ENCODE data around the gene BNIP3.
"Not testable (repeated sequence)": the region's sequence is repeated elsewhere in the genome, so short reads cannot be mapped to it uniquely, and the experiment has no call there.

BNIP3 gene

DNA sequence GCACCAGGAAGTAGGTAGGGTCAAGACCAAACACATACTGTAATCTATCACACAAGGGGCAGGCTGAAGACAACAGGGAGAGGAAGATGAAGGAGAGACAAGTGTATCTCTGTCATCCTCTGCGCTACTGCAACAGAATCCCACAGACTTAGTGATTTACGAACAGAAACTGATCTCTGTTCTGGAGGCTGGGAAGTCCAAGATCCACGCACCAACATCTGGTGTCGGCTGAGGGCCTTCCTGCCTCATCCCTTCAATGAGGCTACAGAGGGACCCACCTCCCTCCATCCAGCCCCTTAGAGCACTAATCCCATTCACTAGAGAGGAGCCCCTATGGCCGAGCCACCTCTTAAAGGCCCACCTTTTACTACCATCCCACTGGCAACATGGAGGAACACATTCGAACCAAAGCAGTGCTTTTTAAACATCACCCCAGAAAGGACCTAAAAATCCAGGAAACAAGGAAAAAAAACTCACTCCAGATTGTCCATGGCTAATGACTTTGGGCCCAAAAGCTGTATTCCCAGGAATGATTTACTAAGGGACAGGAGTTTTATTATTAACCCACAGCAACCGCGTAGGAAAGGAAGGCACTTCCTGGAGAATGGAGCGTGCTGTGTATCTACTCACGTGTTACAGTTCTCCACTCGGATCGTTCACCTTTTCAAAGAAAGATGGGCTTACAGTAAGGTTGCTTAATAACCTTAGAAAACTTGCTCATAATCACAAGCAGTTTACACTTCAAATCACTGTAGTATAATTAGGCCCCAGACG lies 4.2 kb downstream of the BNIP3 start:
- DNase-seq: no peak

DNA sequence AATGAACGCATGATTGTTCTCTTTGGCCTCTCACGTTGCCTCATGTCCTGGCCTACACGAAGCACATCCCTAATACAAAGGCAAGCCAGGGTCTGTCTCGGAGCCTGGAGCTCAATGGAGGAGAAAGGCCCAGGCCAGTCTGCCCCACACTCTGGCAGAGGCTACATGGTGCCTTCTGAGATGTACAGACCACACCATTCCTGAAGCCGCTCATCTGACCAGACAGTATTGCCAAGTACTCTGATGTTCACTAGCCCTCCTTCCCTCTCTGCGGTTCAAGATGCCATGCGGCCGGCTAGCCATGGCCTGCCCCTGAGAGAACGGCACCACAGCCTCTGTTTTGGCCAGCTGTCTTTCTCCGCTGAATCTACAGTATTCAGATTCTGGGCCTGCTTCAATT lies 5.9 kb downstream of the BNIP3 start:
- no peak for DNase-seq

DNA sequence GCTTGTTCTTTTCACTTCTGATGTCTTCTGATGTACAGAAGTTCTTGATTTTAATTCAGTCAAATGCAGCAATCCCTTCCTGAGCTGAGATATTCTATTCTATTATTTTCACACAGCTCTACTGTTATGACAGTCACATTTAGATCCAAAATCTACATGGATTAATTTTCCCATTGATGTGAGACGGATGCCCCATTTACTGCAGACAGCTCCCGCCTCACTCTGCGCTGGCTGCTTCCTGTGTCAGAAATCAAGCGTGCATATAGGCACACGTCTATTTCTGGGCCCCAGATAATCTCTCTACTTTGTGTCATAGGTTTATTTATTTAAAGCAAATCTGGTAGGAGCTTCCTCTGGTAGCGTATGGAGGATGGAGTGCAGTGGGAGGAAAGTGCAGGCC lies 6.7 kb downstream of the BNIP3 start:
- DNase-seq: no peak

DNA sequence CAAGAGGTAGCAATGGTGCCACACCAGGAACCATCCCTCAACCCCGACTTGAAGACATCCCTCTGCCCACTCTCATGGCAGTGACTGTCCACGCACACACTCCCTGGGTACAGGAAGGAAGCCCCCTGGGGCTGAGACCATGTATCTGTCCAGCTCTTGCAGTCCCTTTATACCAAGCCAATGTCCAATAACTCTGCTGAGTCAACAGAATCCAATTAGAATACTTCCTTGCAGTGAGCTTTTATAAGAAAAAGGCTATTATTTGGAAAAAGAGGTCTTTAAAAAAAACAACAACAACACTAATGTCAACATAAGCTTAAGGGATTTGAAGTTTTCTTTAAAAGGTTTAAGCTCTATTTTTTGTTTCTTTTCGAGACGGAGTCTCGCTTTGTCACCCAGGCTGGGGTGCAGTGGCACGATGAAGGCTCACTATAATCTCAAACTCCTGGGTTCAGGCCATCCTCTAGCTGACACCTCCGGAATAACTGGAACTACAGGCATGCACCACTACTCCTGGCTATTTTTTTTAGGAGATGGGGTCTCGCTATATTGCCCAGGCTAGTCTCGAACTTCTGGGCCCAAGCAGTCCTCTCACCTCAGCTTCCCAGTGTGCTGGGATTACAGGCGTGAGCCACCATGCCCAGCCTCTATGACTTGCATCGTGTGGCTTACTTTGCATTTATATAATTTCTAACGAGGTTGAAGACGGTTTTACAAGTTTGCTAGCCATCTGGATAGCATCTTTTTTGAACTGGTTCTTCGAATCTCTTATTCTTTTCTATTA lies 7.5 kb downstream of the BNIP3 start:
- no peak for DNase-seq

DNA sequence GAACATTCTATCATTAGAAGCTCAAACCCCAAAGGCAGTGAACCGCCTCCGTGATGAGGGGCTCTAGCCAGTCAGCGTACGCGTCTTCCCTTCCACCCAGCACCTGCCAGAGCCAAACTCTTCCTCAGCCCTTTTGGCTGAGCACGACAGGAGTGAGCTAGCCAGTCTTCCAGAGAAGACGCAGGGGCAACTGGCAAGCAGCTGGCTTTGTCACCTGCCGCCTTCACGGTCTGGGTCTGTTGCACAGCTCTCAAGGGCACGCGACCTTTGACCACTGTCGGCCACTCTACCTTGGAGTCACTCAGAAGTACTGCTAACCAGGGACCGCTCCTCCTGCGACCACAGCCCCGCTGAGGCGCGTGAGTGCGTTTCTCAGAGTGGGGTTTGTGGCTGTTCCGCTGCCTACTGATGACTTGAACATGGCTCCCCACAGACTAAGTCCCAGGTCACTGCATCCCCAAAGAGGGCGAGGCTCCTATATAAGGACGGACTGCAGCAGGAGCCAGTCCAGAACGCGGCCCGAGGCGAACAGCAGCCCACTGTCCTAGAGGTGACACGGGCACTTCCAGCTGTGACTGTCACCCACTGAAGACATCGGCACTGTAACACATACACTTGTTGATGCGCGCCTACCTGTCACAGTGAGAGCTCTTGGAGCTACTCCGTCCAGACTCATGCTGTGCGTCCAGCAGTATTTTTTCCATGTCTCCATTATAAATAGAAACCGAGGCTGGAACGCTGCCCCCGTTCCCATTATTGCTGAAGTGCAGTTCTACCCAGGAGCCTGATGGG lies 8.4 kb downstream of the BNIP3 start:
- no peak for DNase-seq

GRCh38 chr10:131972474-131973071 lies 9.2 kb downstream of the BNIP3 start:
- DNase-seq: peak; percentile 31

- no peak for DNase-seq
These were observed 10.1 kb downstream of the BNIP3 start for GRCh38 chr10:131971591-131971990.

- no peak for DNase-seq
These were observed 10.8 kb downstream of the BNIP3 start for GRCh38 chr10:131970946-131971345.

GRCh38 chr10:131968949-131969348 lies 12.8 kb downstream of the BNIP3 start:
- DNase-seq: no peak

DNA sequence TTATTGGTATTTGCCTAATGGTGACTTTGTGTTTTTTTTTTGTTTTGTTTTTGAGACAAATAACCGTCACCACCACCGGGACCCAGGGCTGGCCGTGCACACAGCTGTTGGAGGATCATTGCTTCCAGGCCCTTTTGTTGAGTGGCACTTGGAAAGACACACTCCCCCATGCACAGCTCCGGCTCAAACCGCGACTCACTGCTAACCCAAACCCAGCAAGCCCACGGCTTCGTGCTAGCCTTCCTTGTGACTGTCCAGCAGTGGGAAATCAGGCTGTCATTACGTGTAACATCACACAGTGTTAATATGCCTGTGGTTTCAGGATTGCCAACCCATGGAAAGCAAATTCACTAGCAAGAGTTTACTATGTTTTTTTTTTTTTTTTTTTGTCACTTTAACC lies 17.4 kb downstream of the BNIP3 start:
- DNase-seq: no peak

DNA sequence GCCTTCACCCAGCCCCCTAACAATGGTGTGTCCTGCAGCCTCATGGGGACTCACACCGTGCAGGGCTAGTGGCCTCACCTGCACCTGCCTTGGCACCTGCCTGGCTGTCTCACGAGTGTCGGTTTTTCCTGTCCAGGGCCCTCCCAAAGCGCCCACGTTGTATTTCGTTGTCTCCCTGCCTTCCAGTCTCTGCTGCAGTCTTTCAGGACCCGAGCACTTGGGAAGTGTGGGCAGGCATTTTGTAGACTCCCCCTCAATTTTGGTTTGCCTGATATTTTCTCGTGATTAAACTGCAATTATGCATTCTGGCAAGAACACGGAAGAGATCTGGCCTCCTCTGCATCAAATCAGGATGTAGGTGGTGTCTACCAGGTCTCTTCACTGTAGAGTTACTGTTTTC lies 17.9 kb downstream of the BNIP3 start:
- no peak for DNase-seq

DNA sequence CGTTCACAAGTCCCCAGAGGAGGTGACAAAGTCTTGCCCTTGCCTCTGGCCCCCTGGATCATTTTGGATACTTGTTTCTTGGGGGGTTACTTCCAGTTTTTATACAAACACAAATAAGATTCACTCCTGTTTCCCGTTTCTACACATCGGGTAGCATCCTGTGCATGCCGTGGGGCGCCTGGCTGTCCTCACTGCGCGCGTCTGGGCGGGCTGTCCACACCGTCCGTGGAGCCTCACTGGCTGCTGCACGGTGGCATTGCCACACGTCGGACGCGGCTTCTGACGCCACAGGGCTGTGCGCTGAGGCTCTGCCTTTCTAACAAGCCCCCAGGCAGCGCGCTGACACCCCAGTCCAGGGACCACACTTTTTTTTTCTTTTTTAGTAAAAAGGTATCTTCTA lies 18.4 kb downstream of the BNIP3 start:
- no peak for DNase-seq

DNA sequence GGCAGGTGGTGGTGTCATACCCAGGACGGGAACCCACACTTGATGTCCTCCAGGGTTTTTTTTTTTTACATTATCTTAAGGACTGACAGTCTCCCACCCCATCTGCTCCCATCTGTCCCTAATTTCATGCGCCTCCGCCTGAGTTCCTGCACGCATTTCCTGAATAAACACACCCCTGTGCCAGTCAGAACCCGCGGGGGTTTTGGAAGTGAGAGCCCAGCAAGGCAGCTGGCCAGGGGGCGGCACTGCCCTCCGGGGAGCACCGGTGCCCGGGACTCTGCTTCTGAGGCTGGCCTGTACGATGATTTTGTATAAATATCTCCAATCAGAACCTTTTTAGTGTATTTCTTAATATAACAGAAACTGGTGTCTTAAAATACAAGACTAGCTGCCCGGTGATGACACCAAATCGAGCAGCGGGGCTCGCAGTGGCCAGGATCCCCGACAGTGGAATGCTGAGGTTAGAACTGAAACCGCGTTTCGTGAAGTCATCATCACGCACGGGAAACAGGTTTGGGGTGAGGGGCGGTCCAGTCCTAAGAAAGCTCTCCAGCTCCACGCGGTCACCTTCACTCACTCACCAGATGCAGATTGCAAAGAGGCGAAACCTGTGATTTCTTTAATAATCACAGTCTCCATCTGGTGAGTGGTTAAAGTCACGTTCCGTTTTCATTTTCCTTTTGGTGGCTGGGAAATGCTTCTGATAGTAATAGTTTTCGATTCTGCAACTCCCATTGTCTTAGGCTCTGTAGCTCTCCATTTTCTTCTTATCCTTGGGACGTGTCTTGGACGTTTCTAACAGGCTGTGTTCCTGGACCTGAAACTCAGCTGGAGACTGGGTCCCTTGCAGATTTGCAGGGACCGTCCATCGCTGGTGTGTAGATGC lies 19.7 kb downstream of the BNIP3 start:
- DNase-seq: no peak

DNA sequence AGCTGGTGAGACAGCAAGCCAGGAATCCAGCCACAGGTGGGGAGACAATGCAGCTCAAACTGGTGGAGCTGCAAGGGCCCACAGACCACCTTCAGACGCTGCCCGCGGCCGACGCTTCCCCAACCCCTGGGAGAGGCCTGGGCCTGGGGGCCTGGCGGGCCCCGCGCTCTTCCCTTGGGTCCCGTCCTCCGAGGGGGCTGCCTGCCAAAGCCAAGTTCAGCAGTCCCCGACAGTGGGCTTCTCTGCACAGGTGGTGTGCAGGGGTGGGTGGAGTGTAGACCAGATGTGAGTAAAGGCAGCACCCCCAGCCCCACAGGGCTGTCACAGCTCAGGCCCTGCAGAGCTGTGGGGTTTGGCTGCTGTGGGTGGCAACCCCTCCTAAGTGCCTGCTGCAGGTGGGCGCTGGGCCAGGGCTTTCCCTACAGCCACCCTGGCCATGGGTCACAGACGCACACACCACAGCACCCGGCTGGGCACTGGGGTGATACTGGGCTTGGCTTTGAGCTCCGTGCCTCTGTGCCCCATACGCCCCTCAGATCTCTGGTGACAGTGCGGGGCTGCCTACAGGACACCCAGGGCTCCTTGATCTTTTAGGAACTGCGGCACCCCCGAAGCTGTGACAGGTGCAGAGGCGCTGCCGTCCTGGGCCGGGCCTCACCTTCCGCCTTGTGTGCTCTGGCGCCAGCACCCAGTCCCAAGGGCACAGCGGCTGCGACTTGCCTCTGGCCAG lies 20.5 kb downstream of the BNIP3 start:
- DNase-seq: no peak

GRCh38 chr10:131960631-131961046 lies 21.1 kb downstream of the BNIP3 start:
- no peak for DNase-seq

GRCh38 chr10:131959841-131960240 lies 21.9 kb downstream of the BNIP3 start:
- no peak for DNase-seq

- DNase-seq: no peak
These were observed 26.0 kb downstream of the BNIP3 start for GRCh38 chr10:131955591-131956340.

DNA sequence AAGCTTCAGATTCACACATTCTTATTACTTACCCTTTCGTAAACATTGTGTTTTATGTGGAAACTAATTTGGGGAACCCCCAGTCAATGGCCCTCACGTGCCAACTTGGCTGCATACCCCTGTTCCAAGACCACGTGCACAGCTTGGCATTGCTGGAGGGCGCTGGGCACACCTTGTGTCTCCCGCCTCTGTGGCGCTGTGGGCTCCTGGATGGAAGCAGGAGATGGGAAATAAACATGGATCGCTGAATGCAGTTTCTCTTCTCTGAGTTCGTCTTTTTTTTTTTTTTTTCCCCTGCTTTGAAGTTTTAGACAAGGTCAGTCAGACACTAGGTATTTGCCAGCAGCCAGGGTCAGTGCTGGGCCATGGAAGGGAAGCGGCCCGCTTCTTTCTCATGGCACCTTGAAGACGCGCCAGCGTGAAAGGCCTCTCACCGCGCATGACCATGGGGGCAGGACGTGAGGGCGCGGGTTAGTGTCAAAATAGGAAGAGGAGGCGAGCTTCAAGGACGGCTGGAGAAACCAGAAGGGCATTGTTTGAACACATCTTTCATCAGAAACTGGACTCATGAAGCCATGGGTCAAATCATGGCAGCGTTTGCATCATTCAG lies 27.3 kb downstream of the BNIP3 start:
- DNase-seq: no peak

DNA sequence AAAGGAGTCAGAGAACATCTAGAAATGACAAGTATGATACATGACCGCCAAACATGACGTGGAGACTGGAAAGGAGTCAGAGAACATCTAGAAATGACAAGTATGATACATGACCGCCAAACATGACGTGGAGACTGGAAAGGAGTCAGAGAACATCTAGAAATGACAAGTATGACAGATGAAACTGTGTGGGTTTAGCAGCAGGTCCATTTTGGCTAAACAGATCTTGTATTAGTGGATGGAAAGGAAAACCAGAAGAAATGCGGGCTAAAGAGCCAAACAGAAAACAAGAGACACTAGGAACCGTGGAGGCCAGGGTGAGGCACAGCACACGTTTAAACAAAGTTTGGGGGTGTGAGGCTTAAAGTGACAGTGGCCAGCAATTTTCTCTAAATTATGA lies 31.8 kb downstream of the BNIP3 start:
- not testable (repeated sequence) for DNase-seq
